NCI-H510A treated with DMSO at 0.1 percent for 48 hours (cell line): ENCODE measurements around the gene ABO.
"Not testable (repeated sequence)": the region's sequence is repeated elsewhere in the genome, so short reads cannot be mapped to it uniquely, and the experiment has no call there.

Source experiments
- DNase-seq: peaks from one replicate; lab custom pipeline; 2025; lab: John Stamatoyannopoulos, UW

ABO gene

GRCh38 chr9:133225171-133226011, 49.6 kb downstream of the ABO start:
- no peak for DNase-seq

GRCh38 chr9:133224762-133225161, 50.2 kb downstream of the ABO start:
- DNase-seq, result no peak

GRCh38 chr9:133223159-133223756, 51.7 kb downstream of the ABO start:
- DNase-seq, result not testable (repeated sequence)

- not testable (repeated sequence) for DNase-seq
Measured at GRCh38 chr9:133221994-133222393, 53.0 kb downstream of the ABO start.

GRCh38 chr9:133221177-133221809, 53.7 kb downstream of the ABO start:
- DNase-seq, result no peak

- DNase-seq, result not testable (repeated sequence)
Measured at GRCh38 chr9:133218049-133218975, 56.7 kb downstream of the ABO start.

GRCh38 chr9:133217333-133217988, 57.5 kb downstream of the ABO start:
- not testable (repeated sequence) for DNase-seq

- not testable (repeated sequence) for DNase-seq
Measured at GRCh38 chr9:133214276-133214675, 60.7 kb downstream of the ABO start.

- no peak for DNase-seq
Measured at GRCh38 chr9:133210609-133211008, 64.4 kb downstream of the ABO start.

GRCh38 chr9:133210202-133210532, 64.8 kb downstream of the ABO start:
- no peak for DNase-seq

- not testable (repeated sequence) for DNase-seq
Measured at GRCh38 chr9:133209327-133210201, 65.4 kb downstream of the ABO start.

- not testable (repeated sequence) for DNase-seq
Measured at GRCh38 chr9:133208880-133209300, 66.1 kb downstream of the ABO start, which contains the start of gene OBP2B. OBP2B (minus strand) TSS chr9:133209250; CDS start chr9:133209199, 51 bp downstream.

- DNase-seq, result not testable (repeated sequence)
Measured at GRCh38 chr9:133208171-133208879, 66.7 kb downstream of the ABO start.

GRCh38 chr9:133207540-133208170, 67.3 kb downstream of the ABO start:
- no peak for DNase-seq

GRCh38 chr9:133207021-133207531, 67.9 kb downstream of the ABO start:
- no peak for DNase-seq

- DNase-seq, result no peak
Measured at GRCh38 chr9:133205996-133206931, 68.7 kb downstream of the ABO start.

- DNase-seq, result not testable (repeated sequence)
Measured at GRCh38 chr9:133205481-133205887, 69.5 kb downstream of the ABO start.
